ENCODE data around the gene KCNH8.

DNA sequence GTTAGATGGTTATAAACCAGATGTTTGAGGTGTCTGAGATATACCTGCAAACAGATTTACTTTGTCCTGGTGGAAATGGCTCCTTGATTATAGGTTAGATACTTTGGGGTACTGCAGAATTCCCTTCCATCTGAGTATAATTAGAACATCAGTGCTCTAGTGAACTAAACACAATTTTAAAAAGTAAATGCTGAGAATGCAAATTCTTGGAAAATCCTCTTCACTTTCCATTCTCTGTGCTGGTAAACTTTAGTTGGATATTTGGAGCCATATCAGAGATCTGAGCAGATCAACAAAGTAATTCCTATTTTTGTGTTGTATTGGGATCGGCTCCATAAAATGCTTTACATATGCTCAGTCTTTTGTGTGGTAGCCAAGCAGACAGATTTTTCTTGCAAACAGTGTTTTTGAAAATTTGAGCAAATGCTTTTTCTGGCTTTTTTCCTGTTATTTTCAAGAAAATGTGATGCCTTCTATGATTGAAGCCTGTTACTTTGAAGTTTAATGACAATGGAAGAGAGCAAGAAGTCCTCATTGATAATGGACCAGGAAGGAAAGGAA is 37.9 kb upstream of the KCNH8 start:
- no peak for TF ChIP-seq GATA2 (IDR thresholded peaks at IDR 0.05; ENCODE audit: low read depth, low read length)
- no peak for TF ChIP-seq GATA3 (IDR thresholded peaks at IDR 0.05; ENCODE audit: low read depth, low read length)

All from SH-SY5Y (cell line).